Natural killer cell (primary cell): Measurements from ENCODE around the gene TGFBR1. TPM values are rescaled to one million over a fixed set of nuclear protein-coding genes. Genes with fewer than 3 reads are reported as not detected.

Source experiments
- ATAC-seq, 3 donors: fragments of 150-1000 bp in 2 of 3; fragments of 200-7000 bp in 1 of 3; cut with Tn5 transposase; 1 replicate in 1 of 3; 2 replicates in 2 of 3; pipeline ENCODE4 v1.10.0; 2021; ENCODE audit warnings: mild to moderate bottlenecking in 2 of 3, moderate library complexity in 2 of 3
- DNase-seq, 2 donors: peaks; one replicate each; pipeline versions ENCODE4 v3.0.0 to v3.0.0-alpha.2; 2013 to 2021; ENCODE audit warnings: mixed read lengths in 1 of 2
- H3K27ac ChIP-seq: one replicate; pipeline ENCODE4 v1.5.1; 2013; ENCODE audit warnings: mild to moderate bottlenecking, low read length
- H3K27me3 ChIP-seq: one replicate; pipeline ENCODE4 v1.6.1; 2013; ENCODE audit warnings: low read length; ENCODE audit not compliant: control insufficient read depth, insufficient read depth
- H3K36me3 ChIP-seq: one replicate; pipeline ENCODE4 v1.6.1; 2013; ENCODE audit warnings: low read length; ENCODE audit not compliant: control insufficient read depth, insufficient read depth
- H3K4me1 ChIP-seq: one replicate; pipeline ENCODE4 v1.6.1; 2013; ENCODE audit warnings: low read length; ENCODE audit not compliant: control insufficient read depth, insufficient read depth
- H3K4me3 ChIP-seq: one replicate; pipeline ENCODE4 v1.5.1; 2013; ENCODE audit warnings: low read length
- H3K9me3 ChIP-seq: one replicate; pipeline ENCODE4 v1.6.1; 2013; ENCODE audit warnings: low read length; ENCODE audit not compliant: control insufficient read depth, insufficient read depth
- H3K27ac Mint-ChIP-seq, 2 donors: one replicate each; pipeline ENCODE4 v1.8.0; 2022; ENCODE audit warnings: mild to moderate bottlenecking in 2 of 2, mixed read lengths in 2 of 2, moderate library complexity in 1 of 2
- H3K27me3 Mint-ChIP-seq, 2 donors: one replicate each; pipeline ENCODE4 v1.8.0; 2022; ENCODE audit warnings: low read depth in 2 of 2, mixed read lengths in 2 of 2
- H3K36me3 Mint-ChIP-seq: one replicate; pipeline ENCODE4 v1.8.0; 2022; ENCODE audit warnings: mixed read lengths
- H3K4me1 Mint-ChIP-seq, 2 donors: one replicate each; pipeline ENCODE4 v1.8.0; 2022; ENCODE audit warnings: mixed read lengths in 2 of 2
- H3K4me3 Mint-ChIP-seq: one replicate; pipeline ENCODE4 v1.8.0; 2022; ENCODE audit warnings: mild to moderate bottlenecking, moderate library complexity, mixed read lengths
- H3K9me3 Mint-ChIP-seq, 2 donors: one replicate each; pipeline ENCODE4 v1.8.0; 2022; ENCODE audit warnings: mixed read lengths in 2 of 2
- CTCF ChIP-seq: fragments of 200-600 bp; IDR thresholded peaks from one replicate; pipeline ENCODE4 v1.8.0; 2022; ENCODE audit warnings: antibody characterized with exemption
- WGBS: methylation state at CpG from one replicate; pipeline ENCODE4 v1.1.7; 2013; ENCODE audit warnings: missing lambda C conversion rate; ENCODE audit not compliant: insufficient coverage; 5-methylcytosine and 5-hydroxymethylcytosine counted together
- intact Hi-C: fragments of 100-400 bp; cut with micrococcal nuclease; formaldehyde crosslinking; loops from one replicate; pipeline ENCODE4 v1.14.2; 2022
- total RNA-seq, 4 donors: library from RNA; stranded (reverse); fragments of 120-200 nt in 1 of 4; gene quantifications; one replicate each; pipeline versions ENCODE4 v1.2.3 to v1.2.4, GENCODE V29; 2013 to 2022

TGFBR1 gene
- total RNA-seq, 3 donors from 2014 or later (not counting 1 experiment from before 2014, with no cell fraction given) = 78.0 to 120 (median 113) TPM

- H3K36me3 ChIP-seq = peaks cover 5% of the 10 kb centered on the region
- H3K4me3 ChIP-seq = no peak overlapping the region
- 83% methylated on average over 1 of the region's 1 CpG for WGBS
- H3K27ac ChIP-seq = no peak overlapping the region
- Mint-ChIP-seq H3K27ac (peak overlapping the region; percentile 68 to 69), H3K4me1 (peaks cover 91 to 94% of the 10 kb centered on the region in 2 donors), H3K27me3 (no peaks in the 10 kb centered on the region), H3K4me3 (peak overlapping the region; percentile 6), H3K36me3 (peaks cover under 1% of the 10 kb centered on the region), H3K9me3 (no peaks in the 10 kb centered on the region)
- DNase-seq (no peak), ATAC-seq (no peak)
- no peaks in the 10 kb centered on the region for H3K9me3 ChIP-seq
- no peak for TF ChIP-seq CTCF
- H3K27me3 ChIP-seq = no peaks in the 10 kb centered on the region
- intact Hi-C loops = no loop called here
- peaks cover 19% of the 10 kb centered on the region for H3K4me1 ChIP-seq
Measured at GRCh38 chr9:99125446-99125845, 20.5 kb downstream of the TGFBR1 start.

GRCh38 chr9:99126312-99126711, 21.4 kb downstream of the TGFBR1 start:
- Mint-ChIP-seq H3K27ac (peak overlapping the region; percentile 68 to 69), H3K4me1 (peaks cover 91 to 94% of the 10 kb centered on the region in 2 donors), H3K9me3 (no peaks in the 10 kb centered on the region), H3K27me3 (no peaks in the 10 kb centered on the region), H3K36me3 (peaks cover 8% of the 10 kb centered on the region), H3K4me3 (no peak overlapping the region)
- 93% methylated on average over 2 of the region's 2 CpGs for WGBS
- H3K36me3 ChIP-seq = peaks cover 7% of the 10 kb centered on the region
- no peaks in the 10 kb centered on the region for H3K9me3 ChIP-seq
- no peak for TF ChIP-seq CTCF
- H3K4me1 ChIP-seq = peaks cover 19% of the 10 kb centered on the region
- H3K27me3 ChIP-seq = no peaks in the 10 kb centered on the region
- H3K27ac ChIP-seq = no peak overlapping the region
- no peak for ATAC-seq
- intact Hi-C loops = no loop called here
- no peak overlapping the region for H3K4me3 ChIP-seq
- no peak for DNase-seq

GRCh38 chr9:99127356-99128132, 22.6 kb downstream of the TGFBR1 start:
- H3K27me3 Mint-ChIP-seq = no peaks in the 10 kb centered on the region
- Histone ChIP-seq H3K9me3 (no peaks in the 10 kb centered on the region), H3K4me1 (peaks cover 23% of the 10 kb centered on the region), H3K4me3 (no peak overlapping the region), H3K36me3 (peaks cover 11% of the 10 kb centered on the region), H3K27ac (no peak overlapping the region), H3K27me3 (no peaks in the 10 kb centered on the region)
- H3K36me3 Mint-ChIP-seq = peaks cover 8% of the 10 kb centered on the region
- WGBS = 94% methylated on average over 3 of the region's 3 CpGs
- H3K4me1 Mint-ChIP-seq = peaks cover 91 to 93% of the 10 kb centered on the region in 2 donors
- ATAC-seq = peak in 2 of 3 donors; percentile 12 to 29
- intact Hi-C loops = no loop called here
- peak overlapping the region; percentile 68 to 69 for H3K27ac Mint-ChIP-seq
- no peaks in the 10 kb centered on the region for H3K9me3 Mint-ChIP-seq
- H3K4me3 Mint-ChIP-seq = peak overlapping the region; percentile 25
- no peak for DNase-seq
- no peak for TF ChIP-seq CTCF

- H3K27ac Mint-ChIP-seq = peak overlapping the region; percentile 68 to 69
- DNase-seq (no peak), ATAC-seq (peak in 1 of 3 donors; percentile 32)
- Histone ChIP-seq H3K4me3 (no peak overlapping the region), H3K27me3 (no peaks in the 10 kb centered on the region), H3K9me3 (no peaks in the 10 kb centered on the region), H3K27ac (no peak overlapping the region), H3K4me1 (peaks cover 23% of the 10 kb centered on the region), H3K36me3 (peaks cover 16% of the 10 kb centered on the region)
- intact Hi-C loops = no loop called here
- H3K36me3 Mint-ChIP-seq = peaks cover 8% of the 10 kb centered on the region
- no peak for TF ChIP-seq CTCF
- no peaks in the 10 kb centered on the region for H3K9me3 Mint-ChIP-seq
- 100% methylated on average over 1 of the region's 1 CpG for WGBS
- no peaks in the 10 kb centered on the region for H3K27me3 Mint-ChIP-seq
- peaks cover 90 to 93% of the 10 kb centered on the region in 2 donors for H3K4me1 Mint-ChIP-seq
- H3K4me3 Mint-ChIP-seq = peak overlapping the region; percentile 25
Measured at GRCh38 chr9:99128133-99128406, 23.2 kb downstream of the TGFBR1 start.
